Right lobe of liver (tissue), 4 donors: ENCODE results near the gene MYRF.

Experiments used
- POLR2A ChIP-seq: fragments of 450-650 bp; IDR thresholded peaks from one replicate; pipeline ENCODE4 v1.6.1; 2017; ENCODE audit warnings: antibody characterized with exemption, mild to moderate bottlenecking
- TF ChIP-seq, protein P1 (sequence below), 4 donors: fragments of 200-600 bp in 3 of 4; fragments of 450-650 bp in 1 of 4; IDR thresholded peaks; one replicate each; pipeline versions ENCODE4 v1.5.1 to v1.8.0; 2016 to 2022; ENCODE audit warnings: antibody characterized with exemption in 4 of 4, mild to moderate bottlenecking in 2 of 4
- donor health status: DM: no; HTN: no; CAD: no.
- donor health status: DM: no; HTN: no; CAD: no.
- donor health status: DM: no; HTN: yes; CAD: no.

- TF ChIP-seq POLR2A = no peak
- TF ChIP-seq, protein P1, sequence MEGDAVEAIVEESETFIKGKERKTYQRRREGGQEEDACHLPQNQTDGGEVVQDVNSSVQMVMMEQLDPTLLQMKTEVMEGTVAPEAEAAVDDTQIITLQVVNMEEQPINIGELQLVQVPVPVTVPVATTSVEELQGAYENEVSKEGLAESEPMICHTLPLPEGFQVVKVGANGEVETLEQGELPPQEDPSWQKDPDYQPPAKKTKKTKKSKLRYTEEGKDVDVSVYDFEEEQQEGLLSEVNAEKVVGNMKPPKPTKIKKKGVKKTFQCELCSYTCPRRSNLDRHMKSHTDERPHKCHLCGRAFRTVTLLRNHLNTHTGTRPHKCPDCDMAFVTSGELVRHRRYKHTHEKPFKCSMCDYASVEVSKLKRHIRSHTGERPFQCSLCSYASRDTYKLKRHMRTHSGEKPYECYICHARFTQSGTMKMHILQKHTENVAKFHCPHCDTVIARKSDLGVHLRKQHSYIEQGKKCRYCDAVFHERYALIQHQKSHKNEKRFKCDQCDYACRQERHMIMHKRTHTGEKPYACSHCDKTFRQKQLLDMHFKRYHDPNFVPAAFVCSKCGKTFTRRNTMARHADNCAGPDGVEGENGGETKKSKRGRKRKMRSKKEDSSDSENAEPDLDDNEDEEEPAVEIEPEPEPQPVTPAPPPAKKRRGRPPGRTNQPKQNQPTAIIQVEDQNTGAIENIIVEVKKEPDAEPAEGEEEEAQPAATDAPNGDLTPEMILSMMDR (IDR thresholded peaks at IDR 0.05) = no peak
Observed at GRCh38 chr11:61753672-61754071, 1.2 kb downstream of the MYRF start.
